ENCODE results near the gene TMEM170A.
"Not testable (repeated sequence)": the region's sequence is repeated elsewhere in the genome, so short reads cannot be mapped to it uniquely, and the experiment has no call there.

The TMEM170A gene

DNA sequence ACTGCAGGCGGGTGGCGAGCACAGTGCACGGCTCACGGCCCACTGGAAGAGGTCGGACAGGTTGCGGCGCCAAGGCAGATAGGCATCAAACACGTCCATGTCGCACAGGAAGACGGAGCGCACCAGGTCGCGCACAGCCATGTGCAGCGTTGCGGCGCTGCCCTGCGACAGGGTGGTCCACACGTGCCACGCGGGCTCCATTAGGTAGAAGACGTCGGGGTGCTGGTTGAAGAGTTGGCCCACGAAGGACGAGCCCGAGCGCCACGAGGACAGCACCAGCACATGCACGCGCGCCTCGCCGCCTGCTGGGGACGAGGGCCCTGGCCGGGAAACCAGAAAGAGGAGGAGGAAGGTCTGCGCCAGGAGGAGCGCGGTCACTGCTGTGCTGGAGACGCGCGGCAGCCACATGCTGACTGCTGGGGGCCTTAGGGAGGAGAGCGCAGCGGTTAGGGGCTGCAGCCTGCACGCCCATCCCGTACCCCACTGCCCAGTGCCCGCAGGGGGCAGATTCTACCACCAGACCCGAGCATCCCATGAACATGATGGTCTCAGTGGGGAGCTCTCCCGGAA, 15.0 kb upstream of the TMEM170A start:
- DNase-seq = no peak

DNA sequence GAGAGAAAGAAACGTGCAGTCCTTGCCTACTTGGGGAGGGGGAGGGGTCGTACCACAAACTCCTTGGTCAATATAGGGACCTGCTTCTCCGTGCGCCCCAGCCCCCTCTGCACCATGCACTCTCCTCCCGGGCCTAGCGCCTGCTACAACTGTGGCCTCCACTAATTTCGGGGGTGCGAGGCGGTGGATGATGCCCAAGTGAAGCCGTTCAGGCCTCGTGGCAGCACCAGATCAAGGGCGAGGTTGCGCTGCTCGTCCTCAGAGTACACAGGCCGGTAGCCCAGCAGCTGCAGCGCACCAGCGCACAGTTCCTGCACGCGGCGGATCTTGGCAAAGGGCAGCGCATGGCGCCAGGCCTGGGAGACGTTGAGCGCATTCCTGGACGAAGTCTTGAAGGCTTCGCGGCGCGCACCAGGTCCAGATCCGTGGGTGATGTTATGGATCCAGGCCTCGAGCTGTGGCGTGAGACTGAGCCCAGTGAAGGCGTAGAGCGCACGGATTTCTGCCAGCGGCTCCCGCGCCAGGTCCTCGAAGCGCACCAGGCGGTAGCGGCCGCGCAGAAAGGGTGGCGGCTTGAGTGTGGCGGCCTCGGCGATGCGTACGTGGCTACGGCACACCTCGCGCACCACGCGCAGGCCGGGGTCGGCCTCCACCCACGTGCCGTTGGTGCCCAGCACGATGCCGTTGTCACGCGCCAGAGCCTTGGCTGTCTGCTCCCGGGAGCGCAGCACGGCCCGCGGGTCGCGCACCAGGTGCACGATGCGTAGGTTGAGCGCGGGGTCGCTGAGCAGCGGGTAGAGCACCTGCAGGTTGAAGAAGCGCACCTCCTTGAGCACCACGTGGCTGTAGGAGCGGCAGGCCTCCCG, 14.2 kb upstream of the TMEM170A start:
- DNase-seq = no peak

DNA sequence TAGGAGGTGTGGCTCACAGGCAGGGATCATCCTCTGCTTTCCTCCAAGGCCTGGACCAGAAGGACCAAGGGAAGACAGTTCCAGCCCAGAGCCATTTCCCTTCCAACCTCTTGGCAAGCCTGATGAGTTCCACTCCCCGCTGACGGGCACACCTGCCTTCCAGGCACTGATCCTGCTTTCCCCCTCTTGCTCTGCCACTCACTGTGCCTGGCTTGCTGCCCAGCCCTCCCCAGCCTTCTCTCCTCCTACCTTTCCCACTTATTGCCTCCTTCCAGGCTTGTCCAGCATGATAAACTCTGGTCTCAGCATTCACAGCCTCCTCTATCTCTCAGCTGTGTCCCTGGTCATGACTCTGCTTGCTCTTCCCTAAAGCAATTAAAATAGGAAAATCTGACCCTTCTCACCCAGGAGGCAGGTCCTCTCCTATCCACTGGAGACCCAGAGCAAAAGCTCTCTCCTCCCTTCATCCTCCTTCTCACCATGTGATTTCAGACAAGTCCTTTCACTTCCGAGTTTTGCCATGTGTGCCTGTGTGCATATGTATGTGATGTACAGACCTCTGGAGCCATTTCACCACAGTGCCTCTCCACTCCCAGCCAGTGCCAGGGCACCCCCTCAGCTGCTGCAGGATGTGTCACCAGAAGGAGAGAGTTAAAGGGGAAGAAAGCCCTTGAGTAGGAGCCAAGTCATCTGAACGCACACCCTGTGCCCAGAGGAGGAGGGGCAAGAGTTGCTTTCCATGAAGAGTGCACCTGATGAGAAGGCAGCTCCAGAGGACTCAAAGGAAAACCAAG, 13.4 kb upstream of the TMEM170A start:
- peak; percentile 65 for DNase-seq

DNA sequence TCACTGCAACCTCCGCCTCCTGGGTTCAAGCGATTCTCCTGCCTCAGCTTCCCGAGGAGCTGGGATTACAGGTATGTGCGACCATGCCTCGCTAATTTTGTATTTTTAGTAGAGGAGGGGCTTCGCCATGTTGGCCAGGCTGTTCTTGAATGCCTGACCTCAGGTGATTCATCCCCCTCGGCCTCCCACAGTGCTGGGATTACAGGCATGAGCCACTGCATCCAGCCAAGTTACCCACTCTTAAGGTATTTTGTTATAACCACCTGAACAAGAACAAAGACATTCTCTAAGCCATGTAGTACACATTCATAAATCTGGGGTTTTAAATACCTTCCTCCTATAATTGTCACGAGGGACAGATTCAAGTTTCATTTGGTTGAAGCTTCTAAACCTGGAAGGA, 12.3 kb upstream of the TMEM170A start:
- DNase-seq = no peak

DNA sequence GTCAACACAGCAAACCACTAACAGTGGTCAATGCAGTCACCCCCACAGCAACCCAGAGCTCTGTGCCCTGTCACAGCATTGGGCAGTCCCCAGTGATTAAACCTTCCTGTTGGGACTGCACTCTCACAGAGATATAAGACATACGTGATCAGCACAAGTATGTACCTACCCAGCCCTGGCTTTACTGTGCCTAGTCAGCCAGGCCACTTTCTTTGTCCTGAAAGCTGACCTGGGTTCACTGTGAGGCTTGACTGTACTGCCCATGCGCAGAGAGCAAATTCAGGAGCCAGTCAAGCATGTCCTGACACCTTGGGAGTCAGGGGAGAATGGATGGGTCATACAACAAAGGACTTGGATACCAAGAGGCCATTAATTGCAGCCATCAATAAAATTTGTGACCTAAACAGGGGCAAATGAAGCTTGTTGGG, 10.9 kb upstream of the TMEM170A start:
- DNase-seq = no peak

DNA sequence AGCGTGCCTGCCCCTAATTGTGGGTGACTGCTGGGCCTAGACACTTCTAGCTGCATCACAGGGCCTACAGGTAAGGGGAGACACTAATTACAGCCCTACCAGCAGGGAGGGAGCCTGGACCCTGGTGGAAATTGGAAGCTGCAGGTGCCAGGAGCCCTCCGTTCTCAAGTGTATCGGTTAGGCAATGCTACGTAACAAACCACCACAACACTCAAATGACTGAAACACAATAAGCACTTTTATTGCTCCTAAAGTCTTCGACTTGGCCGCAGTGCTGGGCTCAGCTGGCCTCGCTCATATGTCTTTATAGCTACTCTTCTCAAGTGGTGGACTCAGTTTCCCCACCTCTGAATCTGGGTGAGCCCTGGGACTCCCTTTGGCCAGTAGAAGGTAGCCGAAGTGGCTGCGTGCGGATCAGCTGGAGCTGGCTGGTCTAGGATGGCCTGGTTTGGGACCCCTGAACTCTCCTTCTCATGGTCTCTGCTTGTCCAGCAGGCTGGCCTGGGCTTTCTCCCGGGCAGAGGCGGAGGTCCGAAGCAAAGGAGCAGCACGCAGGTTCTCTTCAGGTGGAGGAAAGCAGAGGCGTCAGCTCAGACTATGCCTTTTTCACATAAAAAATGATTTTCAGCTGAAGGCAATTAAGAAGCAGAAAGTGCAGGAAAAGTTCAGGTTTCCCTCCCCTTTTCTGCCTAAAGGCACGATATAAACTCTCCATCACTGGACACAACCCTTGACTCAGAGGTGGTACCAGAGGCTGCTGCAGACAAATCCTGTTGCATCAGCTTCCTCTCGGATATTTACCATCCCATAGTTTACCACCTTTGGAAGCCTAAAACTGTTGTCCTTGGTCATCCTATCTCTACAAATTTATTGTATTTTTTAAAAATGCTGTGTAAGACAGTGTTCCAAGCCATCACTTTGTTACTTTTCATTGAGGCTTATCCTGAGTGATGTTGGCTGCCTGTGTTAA, 8.7 kb upstream of the TMEM170A start:
- no peak for DNase-seq

DNA sequence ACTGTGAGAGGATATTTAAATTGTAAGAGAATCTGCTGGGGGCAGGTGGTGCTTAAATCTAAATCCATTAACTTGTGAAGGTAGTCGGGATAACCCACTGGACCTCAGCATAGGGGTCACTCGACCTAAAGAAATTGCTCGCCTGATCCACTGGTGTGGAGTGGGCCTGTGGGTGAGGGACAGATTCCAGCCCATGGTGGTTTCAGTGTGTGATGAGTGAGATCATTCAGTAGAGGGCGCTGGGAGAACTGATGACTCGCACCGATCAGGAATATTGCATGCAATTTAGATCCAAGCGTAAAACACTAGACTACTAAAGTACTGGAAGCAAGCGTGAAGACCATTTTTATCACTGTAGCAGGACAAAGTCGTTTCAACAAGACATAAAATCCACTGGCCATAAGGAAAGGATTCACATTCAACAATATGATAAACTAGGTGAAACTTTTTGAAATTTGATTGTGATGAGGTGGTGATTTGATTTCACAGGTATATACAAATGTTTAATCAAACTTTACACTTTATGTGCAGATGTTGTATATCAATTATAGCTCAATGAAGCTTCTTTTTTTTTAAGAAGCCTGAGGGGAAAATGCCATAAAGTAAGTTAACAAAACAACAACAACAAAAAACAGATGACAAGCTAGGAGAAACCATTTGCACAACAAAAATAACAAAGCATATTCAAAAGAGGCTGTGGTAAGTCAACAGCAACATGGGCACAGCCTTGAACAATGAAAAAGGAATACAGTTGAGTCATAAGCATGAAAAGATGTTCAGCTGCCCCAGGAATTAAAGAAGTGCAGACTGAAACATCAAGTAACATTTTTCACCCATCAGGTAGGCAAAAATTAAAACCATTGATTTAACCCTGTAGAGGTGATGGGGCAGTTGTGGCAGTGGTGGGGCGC, 7.5 kb upstream of the TMEM170A start:
- DNase-seq = peak; percentile 44

DNA sequence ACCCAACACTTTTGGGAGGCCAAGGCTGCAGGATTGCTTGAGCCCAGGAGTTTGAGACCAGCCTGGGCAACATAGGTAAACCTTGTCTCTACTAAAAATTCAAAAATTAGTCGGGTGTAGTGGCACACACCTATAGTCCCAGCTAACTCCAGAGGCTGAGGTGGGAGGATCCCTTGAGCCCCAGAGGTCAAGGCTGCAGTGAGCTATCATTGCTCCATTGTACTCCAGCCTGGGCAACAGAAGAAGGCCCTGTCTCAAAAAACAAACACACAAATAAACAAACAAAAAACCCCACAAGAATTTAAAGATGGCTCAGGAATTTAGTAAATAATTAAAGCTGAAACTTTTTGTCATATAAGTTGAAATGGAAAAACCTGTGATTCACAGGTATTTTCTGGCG, 2.3 kb upstream of the TMEM170A start:
- no peak for DNase-seq

DNA sequence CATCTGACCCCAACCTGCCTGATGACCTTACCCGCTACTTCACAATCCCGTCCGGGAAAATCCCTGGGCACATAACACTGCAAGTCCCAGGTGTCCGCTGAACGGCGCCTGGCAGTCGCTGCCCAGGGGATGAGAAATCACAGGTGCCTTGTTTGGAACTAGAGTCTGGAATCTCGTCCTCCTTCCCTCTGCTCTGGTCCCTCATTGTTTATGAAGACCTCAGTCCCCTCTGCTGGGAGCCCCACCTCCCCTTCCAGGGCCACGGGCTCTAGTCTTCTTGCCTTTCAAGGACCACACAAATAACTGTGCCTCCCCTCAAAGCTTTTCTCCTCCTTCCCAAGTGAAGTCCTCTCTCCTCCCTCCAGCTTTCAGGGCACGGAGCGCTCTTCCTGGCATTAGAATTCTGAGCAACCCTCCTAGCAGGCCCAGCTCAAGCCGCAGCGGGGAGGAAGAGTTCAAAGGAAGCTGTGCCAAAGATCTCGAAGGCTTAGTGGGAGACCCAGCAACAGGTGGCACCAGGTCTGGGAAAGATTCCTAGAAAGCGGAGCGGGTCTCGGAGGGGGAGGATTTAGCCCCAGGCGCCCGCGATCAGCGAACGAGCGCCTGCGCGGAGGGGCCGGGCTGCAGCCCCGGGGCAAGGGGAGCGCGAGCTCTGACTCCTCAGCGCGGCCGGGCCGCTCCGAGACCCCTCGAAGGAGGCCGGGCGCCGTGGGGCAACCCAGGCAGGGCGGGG, 934 bp downstream of the TMEM170A start:
- DNase-seq = peak; percentile 38

DNA sequence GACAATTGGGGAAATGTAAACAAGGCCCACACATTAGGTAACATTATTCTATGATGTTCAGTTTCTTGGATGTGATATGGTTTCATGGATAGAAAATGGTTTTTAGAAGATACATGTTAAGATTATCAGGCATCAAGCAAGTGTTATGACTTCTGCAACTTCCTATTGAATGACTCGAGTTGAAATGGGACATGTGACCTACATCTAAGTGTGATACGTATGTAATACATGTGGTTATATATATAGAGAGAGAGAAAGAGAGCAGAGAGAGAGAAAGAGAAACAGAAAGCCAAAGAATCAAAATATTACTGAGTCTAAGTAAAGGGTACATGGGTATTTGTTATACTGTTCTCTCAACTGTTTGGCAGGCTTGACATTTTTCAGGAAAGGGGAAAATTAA, 1.7 kb downstream of the TMEM170A start:
- no peak for DNase-seq

DNA sequence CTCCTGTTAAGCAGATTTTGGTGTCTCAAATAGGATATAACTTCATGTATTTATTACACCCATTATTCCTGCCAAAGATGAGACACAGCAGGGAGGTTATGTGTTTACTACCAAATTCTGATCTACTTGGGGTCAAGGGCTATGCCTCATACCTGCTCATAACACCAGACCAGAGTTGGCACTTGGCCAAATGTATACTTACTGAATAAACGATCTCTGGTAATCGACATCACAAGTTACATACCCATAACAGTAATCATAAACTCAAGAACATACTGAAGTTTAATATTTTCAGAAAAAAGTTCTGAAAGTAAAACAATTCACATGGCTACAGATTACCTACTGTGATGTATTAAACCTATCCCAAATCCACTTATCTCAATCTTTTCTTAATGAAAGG, 2.9 kb downstream of the TMEM170A start:
- DNase-seq = no peak

DNA sequence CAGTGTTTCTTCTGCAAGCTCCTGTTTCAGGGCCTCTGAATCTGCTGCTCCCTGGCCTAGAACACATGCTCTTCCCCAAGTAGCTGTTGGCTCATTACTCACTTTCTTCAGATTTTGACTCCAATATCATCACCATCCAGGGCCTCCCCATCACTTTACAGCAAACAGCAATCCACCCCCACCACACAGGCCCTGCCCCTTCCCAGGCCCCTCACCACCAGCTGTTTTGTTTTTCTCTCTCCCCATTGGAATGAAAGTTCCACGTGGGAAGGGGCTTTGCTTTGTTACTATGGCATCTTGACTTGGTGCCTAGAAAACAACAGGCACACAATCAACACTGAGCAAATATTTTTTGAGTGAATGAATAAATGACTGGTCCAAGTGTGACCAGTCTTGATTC, 4.0 kb downstream of the TMEM170A start:
- DNase-seq = no peak

DNA sequence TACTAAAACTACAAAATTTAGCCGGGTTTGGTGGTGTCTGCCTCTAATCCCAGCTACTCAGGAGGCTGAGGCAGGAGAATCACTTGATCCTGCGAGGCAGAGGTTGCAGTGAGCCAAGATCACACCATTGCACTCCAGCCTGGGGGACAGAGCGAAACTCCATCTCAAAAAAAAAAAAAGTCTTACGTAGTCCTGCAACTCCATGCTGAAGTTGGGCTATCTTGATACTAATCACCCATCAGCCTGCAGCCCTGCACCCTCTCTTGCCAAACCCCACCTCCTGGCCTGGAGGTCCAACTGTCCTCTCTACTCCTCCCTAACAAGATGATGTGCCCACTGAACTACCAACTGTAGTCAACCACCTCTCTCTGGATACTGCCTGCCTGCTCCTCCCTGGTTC, 4.8 kb downstream of the TMEM170A start:
- no peak for DNase-seq

DNA sequence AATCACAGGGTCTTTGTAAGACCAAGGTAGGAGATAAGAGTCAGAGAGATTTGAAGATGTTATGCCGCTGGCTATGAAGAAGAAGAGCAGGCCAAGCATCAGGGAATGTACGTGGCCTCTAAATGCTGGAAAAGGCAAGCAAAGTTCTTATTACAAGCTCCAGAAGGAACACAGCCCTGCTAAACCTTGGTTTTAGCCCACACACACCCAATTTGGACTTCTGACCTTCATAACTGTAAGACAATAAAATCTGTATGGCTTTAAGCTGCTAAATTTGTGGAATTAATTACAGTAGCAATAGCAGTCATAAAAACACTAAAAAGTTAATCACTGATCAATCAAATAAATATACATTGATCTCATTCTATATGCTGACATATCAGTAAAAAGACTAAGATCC, 6.0 kb downstream of the TMEM170A start:
- DNase-seq = no peak

DNA sequence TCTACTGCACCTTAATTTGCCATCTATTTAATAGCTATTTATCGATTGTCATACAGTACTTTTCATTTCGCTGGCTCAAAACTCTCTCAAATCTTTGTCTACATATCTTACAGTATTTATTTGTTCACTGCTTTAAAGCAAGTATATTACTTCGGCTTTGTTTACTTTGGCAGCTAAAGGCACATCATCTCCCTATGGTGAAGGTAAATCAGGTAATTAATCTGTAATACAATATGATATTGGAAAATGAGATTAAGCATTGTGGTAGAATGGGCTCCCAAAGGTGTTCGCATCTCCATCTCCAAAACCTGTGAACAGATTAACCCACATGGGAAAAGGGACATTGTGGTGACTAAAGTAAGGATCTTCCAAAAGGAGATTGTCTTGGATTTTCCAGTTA, 6.5 kb downstream of the TMEM170A start:
- no peak for DNase-seq

DNA sequence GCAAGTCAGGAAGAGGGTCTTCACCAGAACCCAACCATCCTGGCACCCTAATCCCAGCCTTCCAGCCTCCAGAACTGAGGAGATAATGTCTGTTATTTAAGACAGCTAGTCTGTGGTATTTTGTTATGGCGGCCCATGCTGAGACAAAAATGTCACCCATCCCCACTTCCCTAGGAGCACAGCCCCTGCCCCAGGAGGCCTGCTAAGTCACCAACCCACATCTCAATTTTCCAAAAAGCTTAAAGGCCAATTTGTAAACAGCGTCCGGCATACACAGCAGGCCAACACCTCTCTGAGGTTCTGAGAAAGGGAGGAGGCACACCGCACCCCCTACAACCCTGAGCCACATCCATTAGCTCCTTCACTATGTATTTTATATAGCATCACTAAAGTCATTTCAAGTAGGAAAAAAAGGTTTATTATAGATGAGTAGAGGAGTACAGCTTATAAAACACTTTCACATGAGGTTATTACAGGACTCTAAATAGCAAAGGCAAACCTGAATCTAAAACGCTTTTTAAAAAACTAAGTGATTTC, 6.9 kb downstream of the TMEM170A start:
- DNase-seq = no peak

DNA sequence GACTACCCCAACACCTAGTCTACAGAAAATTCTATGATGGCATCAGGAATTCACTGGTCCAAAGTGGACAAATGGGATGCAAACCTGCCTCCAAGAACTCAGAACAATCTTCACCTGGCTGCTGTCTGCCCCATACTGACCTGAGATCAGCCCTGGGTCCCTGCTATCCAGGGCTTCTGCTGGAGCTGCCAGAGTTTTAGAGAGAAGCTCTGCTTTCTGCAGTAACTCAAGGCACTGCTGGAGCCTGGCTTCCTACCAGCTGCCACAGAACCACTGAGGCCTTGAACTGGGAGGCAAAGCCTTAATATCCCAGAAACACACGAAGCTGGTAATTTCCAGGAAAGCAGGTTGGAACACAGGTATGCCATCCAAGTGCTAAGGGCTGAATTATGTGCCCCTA, 7.5 kb downstream of the TMEM170A start:
- no peak for DNase-seq

DNA sequence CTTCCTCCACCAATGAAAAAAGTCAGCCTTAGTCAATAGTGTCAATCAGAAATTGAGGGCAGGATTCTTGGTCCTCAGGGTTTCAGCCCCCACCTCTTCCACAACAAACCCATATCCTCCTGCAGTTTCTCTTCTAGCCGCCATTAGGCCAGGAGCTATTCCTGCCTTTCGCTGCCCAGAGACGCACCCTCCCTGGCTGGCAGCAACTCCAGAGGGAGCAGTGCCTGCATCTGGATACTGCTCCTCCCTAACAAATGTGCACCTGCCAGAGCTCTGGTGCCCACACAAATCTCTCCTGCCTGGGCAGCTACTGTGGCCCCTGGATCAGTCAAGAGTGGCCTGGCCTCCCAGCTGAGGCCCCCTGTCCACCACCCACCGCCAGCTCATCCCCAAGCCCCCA, 8.0 kb downstream of the TMEM170A start:
- not testable (repeated sequence) for DNase-seq

DNA sequence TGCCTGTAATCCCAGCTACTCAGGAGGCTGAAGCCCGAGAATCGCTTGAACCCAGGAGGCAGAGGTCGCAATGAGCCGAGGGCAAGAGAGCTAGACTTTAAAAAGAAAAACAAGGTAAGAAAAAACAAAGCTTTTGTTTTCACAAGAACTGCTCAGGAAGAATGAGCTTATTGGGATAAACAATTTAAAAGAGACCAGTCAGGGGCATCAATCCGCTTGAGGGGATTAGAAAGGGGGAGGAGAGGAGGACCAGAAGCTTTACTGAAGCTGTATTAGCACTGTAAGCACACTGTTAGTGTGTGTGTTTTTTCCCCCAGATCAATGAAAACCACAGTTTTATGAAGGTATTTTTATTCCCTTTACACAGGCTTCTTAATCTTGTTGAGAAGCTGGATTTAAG, 8.8 kb downstream of the TMEM170A start:
- no peak for DNase-seq

DNA sequence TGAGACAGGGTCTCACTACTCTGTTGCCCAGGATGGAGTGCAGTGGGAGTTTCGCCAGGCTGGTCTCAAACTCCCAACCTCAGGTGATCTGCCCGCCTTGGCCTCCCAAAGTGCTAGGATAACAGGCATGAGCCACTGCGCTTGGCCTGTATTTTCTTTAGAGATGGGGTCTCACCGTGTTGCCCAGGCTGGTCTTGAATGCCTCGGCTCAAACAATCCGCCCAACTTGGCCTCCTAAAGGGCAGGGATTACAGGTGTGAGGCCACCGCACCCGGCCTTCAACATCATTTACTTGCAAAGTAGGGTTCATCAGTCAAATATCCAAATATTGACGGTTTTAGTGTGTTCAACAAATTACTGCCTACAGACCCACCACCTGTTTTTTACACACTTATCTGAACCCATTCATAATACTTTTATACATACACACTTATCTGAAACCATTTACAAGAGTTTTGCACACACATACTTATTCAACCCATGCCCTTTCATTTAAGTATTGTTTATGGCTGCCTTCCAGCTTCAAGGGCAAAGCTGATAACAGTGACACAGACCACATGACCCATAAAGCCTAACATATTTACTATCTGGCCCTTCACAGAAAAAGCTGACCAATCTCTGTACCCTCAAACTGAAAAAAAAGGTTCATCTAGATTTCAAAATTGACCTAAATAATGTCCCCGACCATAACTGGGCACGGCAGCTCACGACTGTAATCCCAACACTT, 11.9 kb downstream of the TMEM170A start:
- no peak for DNase-seq
